ENCODE measurements around the gene ACP4.

GRCh38 chr19:50801107-50801506, 10.9 kb downstream of the ACP4 start:
- TF ChIP-seq CTCF (IDR thresholded peaks at IDR 0.05) (no peak), POLR2A (IDR thresholded peaks at IDR 0.05) (no peak)

Data from testis (tissue), 2 donors.